Activated gamma-delta T cell (primary cell): ENCODE results near the gene HMCN2.
"Not testable (repeated sequence)": the region's sequence is repeated elsewhere in the genome, so short reads cannot be mapped to it uniquely, and the experiment has no call there.

Experiments used
- DNase-seq: peaks from one replicate; lab custom pipeline; 2025; lab: John Stamatoyannopoulos, UW

HMCN2 gene

GRCh38 chr9:130330202-130330862 lies 64.8 kb downstream of the HMCN2 start:
- DNase-seq: no peak

GRCh38 chr9:130331061-130331460 lies 65.5 kb downstream of the HMCN2 start:
- no peak for DNase-seq

GRCh38 chr9:130331573-130331972 lies 66.0 kb downstream of the HMCN2 start:
- no peak for DNase-seq

GRCh38 chr9:130332384-130332926 lies 66.9 kb downstream of the HMCN2 start:
- no peak for DNase-seq

- no peak for DNase-seq
Measured at GRCh38 chr9:130333041-130333711, 67.6 kb downstream of the HMCN2 start.

GRCh38 chr9:130333712-130334062 lies 68.1 kb downstream of the HMCN2 start:
- no peak for DNase-seq

- DNase-seq: no peak
Measured at GRCh38 chr9:130334915-130335314, 69.4 kb downstream of the HMCN2 start.

GRCh38 chr9:130336027-130336610 lies 70.6 kb downstream of the HMCN2 start:
- DNase-seq: no peak

- no peak for DNase-seq
Measured at GRCh38 chr9:130336885-130337284, 71.3 kb downstream of the HMCN2 start.

GRCh38 chr9:130337318-130337717 lies 71.8 kb downstream of the HMCN2 start:
- DNase-seq: no peak

GRCh38 chr9:130337784-130338380 lies 72.3 kb downstream of the HMCN2 start:
- no peak for DNase-seq

- not testable (repeated sequence) for DNase-seq
Measured at GRCh38 chr9:130338891-130339290, 73.3 kb downstream of the HMCN2 start.

- DNase-seq: no peak
Measured at GRCh38 chr9:130339306-130339705, 73.7 kb downstream of the HMCN2 start.

GRCh38 chr9:130340011-130340410 lies 74.5 kb downstream of the HMCN2 start:
- no peak for DNase-seq

GRCh38 chr9:130340557-130340956 lies 75.0 kb downstream of the HMCN2 start:
- DNase-seq: not testable (repeated sequence)

- no peak for DNase-seq
Measured at GRCh38 chr9:130341128-130341527, 75.6 kb downstream of the HMCN2 start.

- no peak for DNase-seq
Measured at GRCh38 chr9:130341839-130342713, 76.5 kb downstream of the HMCN2 start.

- no peak for DNase-seq
Measured at GRCh38 chr9:130342714-130343085, 77.1 kb downstream of the HMCN2 start.

- no peak for DNase-seq
Measured at GRCh38 chr9:130343445-130343918, 77.9 kb downstream of the HMCN2 start.

GRCh38 chr9:130344366-130344765 lies 78.8 kb downstream of the HMCN2 start:
- no peak for DNase-seq

GRCh38 chr9:130345009-130345896 lies 79.7 kb downstream of the HMCN2 start:
- DNase-seq: no peak
